SK-N-MC (cell line): Measurements from ENCODE around the gene NIM1K.

Source experiments
- EZH2 ChIP-seq: fragments of 200-600 bp; sonication (generic); IDR thresholded peaks from one replicate; pipeline ENCODE4 v1.6.1; 2017; ENCODE audit warnings: antibody characterized with exemption
- POLR2AphosphoS5 ChIP-seq: IDR thresholded peaks from 2 replicates; pipeline ENCODE4 v1.6.1; 2012; ENCODE audit warnings: mild to moderate bottlenecking, low read depth, low read length, borderline replicate concordance

GRCh38 chr5:43150748-43151147 is 41.3 kb upstream of the NIM1K start:
- TF ChIP-seq EZH2 (no peak), POLR2AphosphoS5 (no peak)
